GM12864 (cell line): ENCODE results near the gene PMS1.
"Not testable (repeated sequence)": the region's sequence is repeated elsewhere in the genome, so short reads cannot be mapped to it uniquely, and the experiment has no call there.

Experiments used
- DNase-seq: peaks from one replicate; pipeline ENCODE4 v3.0.0-alpha.2; 2011; ENCODE audit warnings: low read depth
- H3K4me3 ChIP-seq: 2 replicates; pipeline ENCODE4 v1.5.1; 2011; ENCODE audit warnings: mild to moderate bottlenecking, low read depth, low read length, control low read depth
- CTCF ChIP-seq: IDR thresholded peaks from 2 replicates; pipeline ENCODE4 v1.5.1; 2011; ENCODE audit warnings: low read depth, mild to moderate bottlenecking, moderate library complexity, low read length, control low read depth, inconsistent platforms; ENCODE audit errors: missing control alignments

PMS1 gene

GRCh38 chr2:189830510-189830909 lies 46.3 kb downstream of the PMS1 start:
- TF ChIP-seq CTCF = no peak
- DNase-seq = no peak
- no peak overlapping the region for H3K4me3 ChIP-seq

GRCh38 chr2:189834059-189834458 lies 49.8 kb downstream of the PMS1 start:
- no peak for TF ChIP-seq CTCF
- H3K4me3 ChIP-seq = no peak overlapping the region
- no peak for DNase-seq

- DNase-seq, H3K4me3 ChIP-seq: not testable (repeated sequence)
These were observed 50.4 kb downstream of the PMS1 start for GRCh38 chr2:189834642-189835041.

GRCh38 chr2:189835855-189836558 lies 51.8 kb downstream of the PMS1 start:
- H3K4me3 ChIP-seq = no peak overlapping the region
- no peak for TF ChIP-seq CTCF
- DNase-seq = no peak

GRCh38 chr2:189836644-189837043 lies 52.4 kb downstream of the PMS1 start:
- H3K4me3 ChIP-seq = no peak overlapping the region
- no peak for TF ChIP-seq CTCF
- no peak for DNase-seq

GRCh38 chr2:189837326-189837725 lies 53.1 kb downstream of the PMS1 start:
- no peak overlapping the region for H3K4me3 ChIP-seq
- TF ChIP-seq CTCF = no peak
- no peak for DNase-seq

GRCh38 chr2:189841019-189841418 lies 56.8 kb downstream of the PMS1 start:
- no peak for DNase-seq
- no peak overlapping the region for H3K4me3 ChIP-seq
- TF ChIP-seq CTCF = no peak

GRCh38 chr2:189848276-189848675 lies 64.0 kb downstream of the PMS1 start:
- TF ChIP-seq CTCF = no peak
- H3K4me3 ChIP-seq = no peak overlapping the region
- DNase-seq = no peak
